ENCODE measurements around the gene MAPKAP1.

The MAPKAP1 gene

DNA sequence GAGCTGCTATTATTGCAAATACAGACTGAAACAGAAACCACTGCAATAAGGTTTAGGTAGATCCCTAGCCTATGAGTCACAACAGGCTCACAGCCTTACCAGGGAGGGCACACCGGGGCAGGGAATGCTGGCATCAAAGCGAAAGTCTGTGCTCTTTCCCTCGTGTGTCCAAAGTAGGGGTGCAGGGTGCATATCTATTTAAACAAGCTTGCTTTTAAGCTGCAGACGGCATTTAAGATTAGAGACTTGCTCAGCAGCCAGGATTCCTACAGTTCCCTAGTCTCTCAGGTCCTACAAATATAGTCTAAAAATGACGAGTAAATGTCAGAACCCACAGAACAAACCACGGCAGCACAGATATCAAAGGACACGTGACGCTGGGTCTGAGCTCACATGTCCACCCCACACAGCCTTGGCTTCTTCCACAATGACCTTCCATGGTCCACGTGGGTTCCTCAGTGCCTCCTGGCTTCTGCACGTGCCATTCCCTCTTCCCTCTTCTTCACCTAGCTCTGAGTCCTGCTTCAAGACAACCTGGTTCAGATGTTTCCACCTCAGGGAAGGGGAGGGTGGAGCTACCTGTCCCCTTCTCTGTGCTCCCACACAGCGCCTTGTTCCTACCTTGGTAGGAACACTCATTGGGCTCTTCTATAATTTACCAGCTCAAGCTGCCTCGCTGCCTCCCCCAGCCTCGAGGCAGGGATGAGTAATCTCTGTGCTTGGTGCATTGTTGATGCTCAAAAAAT lies 193.2 kb downstream of the MAPKAP1 start:
- DNase-seq (ENCODE audit: low spot score), result no peak

DNA sequence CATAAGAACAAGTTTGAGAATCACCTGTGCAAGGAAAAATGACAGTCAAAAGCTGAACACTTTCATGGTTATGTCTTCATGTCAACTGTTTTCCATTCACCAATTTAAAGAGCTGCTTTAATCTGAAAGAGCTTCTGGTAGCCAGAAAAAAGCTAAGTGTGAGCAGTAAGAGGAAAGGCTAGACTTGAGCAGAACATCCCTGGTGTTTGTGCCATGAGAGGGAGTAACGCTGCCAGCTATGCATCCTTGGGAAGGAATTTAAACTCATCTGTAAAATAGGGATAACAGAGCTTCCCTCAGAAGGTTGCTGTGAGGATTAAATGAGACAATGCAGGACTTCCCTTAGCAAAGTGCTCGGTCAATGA lies 193.7 kb downstream of the MAPKAP1 start:
- no peak for DNase-seq (ENCODE audit: low spot score)

DNA sequence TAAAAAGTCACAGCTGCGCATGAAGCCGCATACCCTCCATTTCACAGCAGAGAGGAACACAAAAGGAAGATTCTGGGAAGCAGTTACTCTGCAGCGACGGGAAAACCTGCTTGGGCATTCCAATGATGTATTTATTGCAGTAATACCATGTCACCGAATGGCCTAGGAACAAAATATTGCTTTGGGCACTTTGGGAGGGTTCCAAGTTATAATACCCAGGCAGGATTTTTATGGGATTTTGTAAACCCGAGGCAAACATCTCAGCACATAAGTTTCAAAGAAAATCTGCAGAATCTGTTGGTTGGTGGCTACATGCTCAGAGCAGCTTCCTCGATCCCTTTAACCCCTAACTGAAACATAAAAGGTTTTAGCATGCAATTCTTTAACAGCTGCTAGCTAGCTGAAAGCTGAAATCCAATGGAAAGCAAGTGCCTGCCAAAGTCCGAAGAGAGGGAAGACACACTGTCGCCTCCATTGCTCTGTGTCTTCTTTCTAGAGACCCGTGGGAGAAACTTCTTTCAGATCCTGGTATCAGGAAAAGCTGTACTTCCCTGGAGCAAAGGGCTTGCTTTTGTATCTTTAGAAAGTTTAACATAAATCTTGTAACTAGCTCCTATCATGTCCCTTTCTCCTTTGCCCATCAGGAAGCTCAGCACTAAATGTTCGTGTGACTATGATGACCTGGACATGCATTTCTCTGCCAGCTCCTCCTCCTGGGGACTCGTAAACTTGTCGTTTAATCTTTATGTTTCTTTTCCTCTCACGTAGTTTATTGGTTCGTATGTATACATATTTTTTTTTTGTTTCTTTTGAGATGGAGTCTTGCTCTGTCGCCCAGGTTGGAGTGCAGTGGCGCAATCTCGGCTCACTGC lies 195.0 kb downstream of the MAPKAP1 start:
- DNase-seq (ENCODE audit: low spot score), result no peak

DNA sequence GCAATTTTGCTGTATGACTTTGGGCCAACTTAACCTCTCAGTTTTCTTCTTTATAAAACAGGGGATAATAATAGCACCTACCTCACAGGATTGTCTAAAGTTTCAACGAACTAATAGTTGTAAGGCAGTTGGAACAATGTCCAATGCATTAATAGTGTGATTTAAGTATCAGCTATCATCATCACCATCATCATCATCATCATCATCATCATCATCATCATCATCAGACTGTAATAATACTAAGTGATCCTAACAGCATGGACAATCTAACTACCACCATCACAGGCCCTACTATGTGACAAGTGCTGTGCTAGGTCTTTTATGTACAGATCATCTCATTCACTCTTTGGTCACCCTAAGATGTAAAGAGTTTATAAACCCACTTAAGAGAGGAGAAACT lies 196.0 kb downstream of the MAPKAP1 start:
- no peak for DNase-seq (ENCODE audit: low spot score)

DNA sequence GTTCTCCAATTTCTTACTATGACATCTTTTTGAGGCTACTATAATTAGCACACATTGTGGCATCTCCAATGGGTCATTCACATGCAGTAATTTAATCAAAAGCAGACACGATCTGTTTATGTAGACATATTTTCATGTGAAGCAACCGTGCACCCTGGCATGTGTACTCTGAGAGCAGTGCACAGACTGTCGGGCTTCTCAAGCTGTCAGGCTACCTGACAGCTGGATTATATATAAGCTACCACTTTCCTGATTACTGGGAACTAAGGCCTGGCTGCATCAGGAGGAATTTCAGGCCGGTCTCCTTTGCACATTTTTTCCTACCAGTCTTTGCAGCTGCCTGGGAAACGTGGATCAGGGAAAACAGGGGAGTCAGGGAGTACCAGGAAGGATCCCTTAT lies 197.5 kb downstream of the MAPKAP1 start:
- no peak for DNase-seq (ENCODE audit: low spot score)

DNA sequence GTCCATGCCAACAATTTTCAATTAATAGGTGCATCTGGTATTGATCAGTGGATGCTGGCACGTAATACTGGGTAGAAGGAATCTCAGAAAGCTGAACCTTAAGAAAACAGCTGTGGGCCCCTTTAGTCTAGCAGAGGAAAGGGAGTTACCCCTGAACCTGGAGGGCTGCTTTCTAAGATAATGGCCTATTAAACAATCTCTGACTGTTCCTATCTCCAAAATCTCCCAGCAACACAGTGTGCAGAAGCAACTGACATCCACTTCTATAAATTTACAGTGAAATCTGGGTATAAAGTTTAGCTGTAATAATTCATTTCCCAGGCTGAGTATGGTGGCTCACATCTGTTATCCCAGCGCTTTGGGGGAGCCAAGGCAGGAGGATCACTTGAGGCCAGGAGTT lies 198.8 kb downstream of the MAPKAP1 start:
- no peak for DNase-seq (ENCODE audit: low spot score)

DNA sequence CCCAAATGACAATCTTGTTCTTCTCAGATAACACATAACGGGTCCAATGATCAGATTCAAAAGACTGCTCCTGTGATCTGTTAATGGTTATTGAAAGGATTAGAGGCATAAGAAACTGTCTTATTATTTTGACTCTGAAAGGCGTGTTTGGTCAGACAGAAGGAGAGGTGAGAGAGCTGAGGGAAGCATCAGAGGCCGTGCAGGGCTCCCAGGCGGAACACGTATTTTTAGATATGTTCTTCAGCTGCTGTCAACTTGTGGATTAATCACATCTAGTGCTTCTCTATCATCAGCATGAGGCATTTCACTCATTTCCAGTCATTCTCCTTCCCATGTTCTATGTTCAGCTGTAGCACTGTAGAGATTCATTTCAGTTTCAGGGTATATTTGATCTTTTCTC lies 199.8 kb downstream of the MAPKAP1 start:
- DNase-seq (ENCODE audit: low spot score), result no peak

DNA sequence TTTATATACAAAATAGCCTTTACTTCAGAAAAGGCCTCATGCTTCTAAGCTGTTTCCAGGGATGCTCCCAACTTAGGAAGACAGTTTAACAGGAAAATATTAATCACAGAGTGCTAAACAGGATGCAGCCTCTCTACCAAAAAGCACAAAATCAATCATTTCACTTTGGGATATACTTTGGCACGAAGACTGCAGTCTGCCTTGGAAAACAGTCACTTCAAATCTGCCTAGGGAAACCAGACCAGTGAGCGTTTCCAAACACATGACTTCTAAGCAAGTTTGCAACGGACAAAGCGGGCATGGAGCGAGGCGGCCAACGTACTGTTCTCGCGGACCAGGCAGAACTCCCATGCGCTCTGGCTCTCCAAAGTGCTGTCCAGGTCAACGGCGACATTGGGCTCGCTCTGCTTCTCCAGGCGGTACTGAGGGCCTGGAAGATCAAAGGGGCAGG lies 201.0 kb downstream of the MAPKAP1 start:
- DNase-seq (ENCODE audit: low spot score), result no peak

DNA sequence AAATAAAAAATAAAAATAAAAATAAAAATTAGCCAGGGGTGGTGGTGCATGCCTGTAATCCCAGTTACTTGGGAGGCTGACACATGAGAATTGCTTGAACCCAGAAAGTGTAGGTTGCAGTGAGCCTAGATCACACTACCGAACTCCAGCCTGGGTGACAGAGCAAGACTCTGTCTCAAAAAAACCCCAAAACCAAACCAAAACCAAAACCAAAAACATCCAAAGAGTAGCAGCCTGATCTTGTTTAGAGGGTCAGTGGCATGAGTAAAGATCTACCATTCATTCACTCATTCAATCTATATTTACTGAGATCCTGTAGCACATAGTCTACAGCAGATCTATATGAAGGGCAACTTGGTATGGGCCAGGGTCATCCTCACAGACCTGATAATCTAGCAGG lies 202.4 kb downstream of the MAPKAP1 start:
- DNase-seq (ENCODE audit: low spot score), result no peak

DNA sequence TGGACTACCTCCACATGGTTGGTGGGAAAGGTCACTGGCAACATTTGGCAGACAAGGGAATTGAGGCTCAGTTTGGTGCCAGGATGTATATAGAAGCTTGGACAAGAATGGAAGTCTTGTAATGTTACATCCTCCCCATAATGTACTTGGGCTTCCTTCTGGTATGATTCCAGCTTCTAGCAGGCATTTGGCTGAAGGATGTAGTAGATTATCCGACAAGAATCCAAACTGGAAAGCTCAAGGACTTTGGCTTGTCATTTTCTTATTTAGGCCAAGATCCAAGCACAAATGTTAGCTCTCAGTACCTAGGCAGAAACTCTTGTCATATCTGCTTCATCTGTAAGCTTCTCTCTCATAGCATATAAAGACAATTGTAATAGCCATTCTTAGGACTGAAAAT lies 209.1 kb downstream of the MAPKAP1 start:
- no peak for DNase-seq (ENCODE audit: low spot score)

DNA sequence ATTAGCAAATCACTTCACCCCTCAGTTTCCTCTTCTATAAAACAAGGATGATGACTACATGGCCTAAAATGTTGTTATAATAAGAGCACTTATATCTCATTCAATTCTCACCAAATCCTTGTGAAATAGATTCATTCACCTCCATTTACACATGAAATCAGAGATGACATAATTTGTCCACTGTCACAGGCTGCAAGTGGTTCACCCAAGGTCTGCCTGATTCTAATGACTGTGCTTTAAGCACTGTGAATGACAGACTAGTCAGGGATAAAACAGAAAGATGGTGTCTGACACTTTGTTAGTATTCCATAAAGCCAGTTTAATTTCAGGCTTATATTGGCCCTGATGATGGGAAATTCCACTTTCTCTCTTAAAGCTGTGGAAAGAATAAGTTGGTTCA lies 209.5 kb downstream of the MAPKAP1 start:
- DNase-seq (ENCODE audit: low spot score), result no peak

DNA sequence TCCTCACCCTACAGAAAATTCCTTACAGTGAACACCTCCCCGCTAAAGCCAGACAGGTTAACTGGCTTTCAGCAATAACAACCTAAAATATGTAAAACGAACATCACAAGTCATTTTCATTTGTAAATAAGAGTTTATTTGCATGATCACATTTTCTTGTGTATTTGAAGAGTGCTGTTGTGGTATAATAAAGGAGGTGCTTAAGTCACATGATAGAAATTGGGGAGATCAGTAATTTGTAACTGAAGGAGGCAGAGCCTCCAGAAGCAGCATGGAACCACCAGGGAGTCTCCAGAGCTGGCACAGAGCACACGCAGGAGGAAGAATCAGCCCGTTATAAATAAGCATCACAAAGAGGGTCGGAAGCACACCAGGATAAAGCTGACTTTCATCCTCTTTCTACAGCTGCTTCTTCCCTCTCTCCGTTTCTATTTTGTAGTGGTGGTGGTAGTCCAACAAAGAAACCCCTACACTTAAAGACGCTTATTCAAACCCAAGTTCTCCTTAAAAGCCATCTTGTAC lies 210.6 kb downstream of the MAPKAP1 start:
- DNase-seq (ENCODE audit: low spot score), result no peak

DNA sequence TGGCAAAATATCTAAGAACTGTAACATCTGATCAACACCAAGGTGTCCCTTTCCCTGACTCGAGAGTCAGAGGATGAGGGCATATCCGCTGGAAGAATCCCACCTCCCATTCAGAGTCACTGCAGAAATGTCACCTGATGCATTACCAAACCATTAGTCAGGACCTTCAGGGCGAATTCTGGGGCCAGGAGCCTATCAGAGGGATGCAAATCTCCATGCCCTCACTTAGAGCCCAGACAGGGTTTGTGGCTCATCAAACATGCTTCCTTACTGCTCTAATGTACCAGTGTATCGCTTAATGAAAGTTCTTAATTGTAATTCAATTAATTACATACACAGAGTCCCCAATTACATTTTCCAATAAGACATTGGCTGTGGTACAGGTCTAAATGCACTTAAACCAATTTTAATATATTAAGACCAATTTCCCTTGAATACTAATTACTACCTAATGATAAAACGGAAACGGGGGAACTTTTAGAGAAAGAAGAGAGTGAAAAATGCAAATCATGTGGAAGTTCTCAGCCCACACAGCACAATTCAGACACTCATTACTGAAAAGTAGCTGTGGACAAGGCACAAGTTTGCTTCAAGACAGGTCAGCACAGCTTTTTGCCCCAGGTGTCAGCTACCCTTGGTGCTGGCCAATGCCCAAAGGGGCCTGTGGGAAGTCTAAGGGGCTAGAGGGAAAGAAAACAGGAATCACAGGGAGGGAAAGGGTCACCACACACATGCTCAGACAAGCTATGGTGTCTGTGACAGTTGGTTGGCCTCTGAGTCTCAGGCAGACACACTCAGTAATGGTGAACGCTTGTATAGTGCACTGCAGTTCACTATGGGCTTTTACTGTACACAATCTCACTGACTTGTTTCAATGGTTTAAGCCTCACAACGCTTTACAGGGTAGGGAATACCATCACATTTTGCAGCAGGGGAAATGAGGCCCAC lies 211.6 kb downstream of the MAPKAP1 start:
- no peak for DNase-seq (ENCODE audit: low spot score)

DNA sequence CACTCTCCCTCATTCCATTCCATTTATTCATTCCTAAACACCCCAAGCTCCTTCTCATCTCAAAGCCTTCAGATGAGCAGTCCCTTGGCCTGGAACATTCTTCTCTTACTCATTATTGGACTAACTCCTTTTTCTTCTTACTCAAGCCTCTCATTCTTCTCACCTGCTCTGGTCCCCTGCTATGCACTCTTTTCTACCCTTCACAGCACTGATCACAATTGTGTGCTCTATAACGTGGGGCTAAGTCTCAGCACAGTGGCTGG lies 212.4 kb downstream of the MAPKAP1 start:
- no peak for DNase-seq (ENCODE audit: low spot score)

DNA sequence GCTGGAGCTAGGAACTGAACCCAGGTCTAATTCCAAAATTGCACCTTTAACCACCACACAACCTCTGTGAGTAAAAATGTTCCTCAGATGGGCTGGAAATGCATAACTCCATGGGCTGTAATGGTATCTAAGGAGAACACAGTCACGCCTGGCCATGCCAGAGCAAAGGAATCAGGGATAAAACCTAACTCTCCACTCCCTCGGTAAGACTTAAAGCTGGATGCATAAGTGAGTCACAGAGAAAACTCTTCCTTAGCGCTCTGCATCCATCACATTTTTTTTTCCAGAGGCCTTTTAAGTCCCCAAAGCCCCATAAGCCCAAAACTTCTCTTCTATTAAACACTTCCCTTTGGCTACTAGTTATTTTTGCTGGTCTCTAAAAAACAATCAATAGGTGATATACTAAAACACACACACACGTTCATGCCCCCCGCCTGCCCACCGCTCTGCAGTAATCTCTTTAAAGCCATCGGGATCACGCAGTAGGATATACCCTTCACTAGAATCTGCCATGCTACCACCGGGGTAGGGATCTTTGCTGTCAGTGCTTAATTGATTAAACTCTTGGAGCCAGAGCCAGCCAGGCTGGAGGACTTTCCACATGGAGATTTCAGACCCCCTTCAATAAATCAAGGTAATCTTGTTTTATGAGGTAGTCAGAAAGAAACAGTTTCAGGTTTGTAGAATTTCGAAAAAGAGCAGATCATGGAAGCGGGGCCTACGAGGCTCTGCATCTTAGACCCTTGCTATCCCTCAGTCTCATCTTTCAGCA lies 212.9 kb downstream of the MAPKAP1 start:
- no peak for DNase-seq (ENCODE audit: low spot score)

DNA sequence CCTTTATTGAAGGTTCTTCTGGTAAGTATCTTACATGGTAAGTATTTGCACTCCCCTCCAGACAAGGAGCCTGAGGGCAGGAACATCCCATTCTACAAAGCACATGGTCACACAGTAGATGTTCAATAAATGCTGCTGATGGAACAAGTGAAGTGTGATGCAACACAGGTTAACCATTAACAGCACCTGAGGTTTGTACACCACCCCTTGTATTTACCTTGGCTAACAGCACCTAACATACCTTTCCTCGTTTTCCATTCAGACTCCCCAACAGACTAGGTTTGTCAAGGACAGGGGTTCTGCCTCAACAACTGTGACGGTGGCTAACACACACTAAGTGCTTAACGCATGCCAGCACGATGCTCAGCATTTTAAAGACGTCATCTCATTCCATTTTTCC lies 213.6 kb downstream of the MAPKAP1 start:
- DNase-seq (ENCODE audit: low spot score), result no peak

DNA sequence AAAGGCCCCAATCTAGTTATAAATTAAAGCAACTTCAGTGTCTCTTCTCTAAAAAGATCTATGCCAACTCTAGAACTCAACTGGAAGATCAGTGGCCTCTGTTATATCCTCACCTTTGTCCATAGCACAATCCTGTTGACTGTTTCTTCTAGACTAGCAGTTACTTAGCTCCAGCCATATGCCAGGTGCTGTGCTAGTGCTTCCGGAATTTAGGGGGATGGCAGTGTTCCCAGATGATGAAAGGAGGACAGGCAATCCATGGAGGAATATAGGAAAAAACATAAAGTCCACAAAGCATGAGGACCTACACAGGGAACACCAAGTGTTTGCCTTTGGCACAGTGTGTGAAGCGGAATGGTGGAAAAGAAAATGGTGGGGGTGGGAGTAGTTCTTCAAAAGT lies 214.3 kb downstream of the MAPKAP1 start:
- no peak for DNase-seq (ENCODE audit: low spot score)

DNA sequence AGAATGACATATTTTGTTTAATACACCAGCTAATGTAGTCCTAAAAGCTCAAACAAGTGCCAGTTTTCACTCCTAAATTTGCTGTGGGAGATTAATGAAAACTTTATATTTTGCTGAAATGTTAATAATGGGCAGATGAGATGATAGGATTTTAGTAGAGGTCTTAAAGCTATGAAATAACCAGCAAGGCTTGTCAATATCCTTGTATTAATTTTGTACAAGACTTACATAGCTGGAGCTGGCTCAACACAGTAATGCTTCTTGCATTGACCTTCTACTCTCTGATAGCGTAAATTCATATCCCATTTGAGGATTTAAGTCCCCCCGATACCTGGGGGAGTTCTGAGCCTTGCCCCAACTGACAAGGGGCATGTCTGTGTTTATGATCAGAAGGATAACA lies 219.2 kb downstream of the MAPKAP1 start:
- no peak for DNase-seq (ENCODE audit: low spot score)

DNA sequence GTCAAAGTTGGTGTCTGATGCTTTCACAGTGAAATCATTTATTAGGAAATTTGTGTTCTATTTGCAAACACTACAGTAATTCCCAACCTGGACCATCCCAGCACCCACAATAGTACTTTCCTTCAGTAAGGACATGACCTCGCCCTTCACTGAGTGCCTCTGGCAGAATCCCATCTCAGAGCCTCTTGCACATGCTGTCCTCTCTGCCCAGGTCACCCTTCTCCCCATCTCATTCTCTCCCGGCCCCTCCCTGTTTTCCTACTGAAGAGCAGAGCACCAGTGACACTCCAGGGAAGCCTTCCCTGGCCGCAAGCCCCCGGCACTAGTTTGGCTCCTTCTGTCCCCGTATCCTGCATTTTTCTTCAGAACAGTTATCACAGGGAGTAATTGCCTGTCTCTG lies 220.4 kb downstream of the MAPKAP1 start:
- no peak for DNase-seq (ENCODE audit: low spot score)

DNA sequence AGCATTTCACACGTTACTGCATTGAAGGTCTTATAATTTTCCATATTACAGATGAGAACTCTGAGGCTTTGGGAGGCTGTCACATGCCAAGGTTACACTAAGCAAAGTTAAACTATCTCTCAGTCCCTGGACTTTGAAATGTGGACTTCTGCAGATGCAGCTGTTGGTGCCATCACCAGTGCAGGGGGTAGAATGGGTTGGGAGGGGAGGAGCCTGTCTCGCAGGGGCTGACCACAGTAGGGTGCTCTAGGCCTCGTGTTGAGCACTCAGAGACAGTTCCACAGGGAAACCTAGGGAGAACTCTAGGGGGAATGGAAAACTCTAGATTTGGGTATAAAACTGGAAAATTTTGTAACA lies 220.9 kb downstream of the MAPKAP1 start:
- DNase-seq (ENCODE audit: low spot score), result no peak

DNA sequence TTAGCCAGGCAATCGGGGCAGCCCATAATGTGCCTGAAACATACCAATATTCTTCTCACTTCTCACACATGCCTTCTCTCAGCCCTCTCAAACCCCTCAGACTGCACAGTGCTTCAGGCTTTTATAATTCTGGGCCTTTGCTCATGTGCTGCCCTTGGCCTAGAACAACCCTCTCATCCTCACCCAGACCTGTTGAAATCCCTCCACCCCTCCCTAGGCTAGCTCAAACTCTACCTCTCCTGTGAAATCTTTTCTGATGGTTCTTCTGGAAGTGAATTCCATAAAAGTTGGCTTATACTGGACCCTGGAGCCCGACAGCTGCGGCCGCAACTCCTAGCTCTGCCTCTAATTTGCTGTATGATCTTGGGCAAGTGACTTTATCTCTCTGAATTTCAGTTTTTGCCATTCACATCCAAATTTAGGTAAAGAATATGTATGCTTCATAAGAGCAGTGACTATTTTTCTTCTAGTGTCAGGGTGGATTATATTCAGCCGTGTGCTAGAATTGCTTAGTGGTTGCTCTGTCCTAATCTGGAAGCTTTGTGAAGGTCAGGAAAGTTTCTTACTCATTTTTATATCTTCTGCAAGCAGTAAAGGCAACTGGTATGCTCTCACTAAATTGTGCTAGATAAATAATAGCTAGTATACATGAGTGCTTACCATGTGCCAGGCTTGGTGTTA lies 221.4 kb downstream of the MAPKAP1 start:
- no peak for DNase-seq (ENCODE audit: low spot score)

All from ecto neural progenitor cell (in vitro differentiated cells).